GM18867 (cell line): ENCODE measurements around the gene C7orf33.
"Not testable (repeated sequence)": the region's sequence is repeated elsewhere in the genome, so short reads cannot be mapped to it uniquely, and the experiment has no call there.

Experiments
- ATAC-seq: cut with Tn5 transposase; IDR thresholded peaks from one replicate; pipeline ENCODE4 v1.9.1; 2021; ENCODE audit warnings: mild to moderate bottlenecking, moderate library complexity; ENCODE audit not compliant: unreplicated experiment

Gene C7orf33

GRCh38 chr7:148579366-148579765 is 11.2 kb upstream of the C7orf33 start:
- ATAC-seq: no peak

GRCh38 chr7:148580446-148580845 is 10.1 kb upstream of the C7orf33 start:
- ATAC-seq: no peak

- ATAC-seq: no peak
These were observed 8.9 kb upstream of the C7orf33 start for GRCh38 chr7:148581624-148582023.

GRCh38 chr7:148584154-148584827 is 6.3 kb upstream of the C7orf33 start:
- peak; percentile 75 for ATAC-seq

GRCh38 chr7:148585399-148585798 is 5.2 kb upstream of the C7orf33 start:
- ATAC-seq: no peak

GRCh38 chr7:148587076-148587475 is 3.5 kb upstream of the C7orf33 start:
- no peak for ATAC-seq

GRCh38 chr7:148588168-148588567 is 2.4 kb upstream of the C7orf33 start:
- no peak for ATAC-seq

GRCh38 chr7:148588670-148589131 is 1.9 kb upstream of the C7orf33 start:
- ATAC-seq: no peak

- ATAC-seq: no peak
These were observed 926 bp upstream of the C7orf33 start for GRCh38 chr7:148589640-148590039.

GRCh38 chr7:148596354-148596753 is 5.8 kb downstream of the C7orf33 start:
- not testable (repeated sequence) for ATAC-seq

GRCh38 chr7:148598351-148598750 is 7.8 kb downstream of the C7orf33 start:
- no peak for ATAC-seq

GRCh38 chr7:148605350-148605749 is 14.8 kb downstream of the C7orf33 start:
- no peak for ATAC-seq

GRCh38 chr7:148607151-148607661 is 16.6 kb downstream of the C7orf33 start:
- ATAC-seq: no peak

- no peak for ATAC-seq
These were observed 18.6 kb downstream of the C7orf33 start for GRCh38 chr7:148609045-148609725.

- ATAC-seq: no peak
These were observed 21.1 kb downstream of the C7orf33 start for GRCh38 chr7:148611692-148612091.

GRCh38 chr7:148615085-148615730 is 24.6 kb downstream of the C7orf33 start:
- ATAC-seq: no peak

GRCh38 chr7:148620749-148621359 is 30.3 kb downstream of the C7orf33 start:
- no peak for ATAC-seq

GRCh38 chr7:148621563-148621962 is 31.0 kb downstream of the C7orf33 start:
- no peak for ATAC-seq

GRCh38 chr7:148622887-148623585 is 32.5 kb downstream of the C7orf33 start:
- no peak for ATAC-seq

- ATAC-seq: no peak
These were observed 33.2 kb downstream of the C7orf33 start for GRCh38 chr7:148623586-148624282.
